Thoracic aorta (tissue), 2 donors: ENCODE results near the gene GSG1L2. TPM values are rescaled to one million over a fixed set of nuclear protein-coding genes. Genes with fewer than 3 reads are reported as not detected.

Experiments used
- ATAC-seq: fragments of 150-250 bp; one replicate; pipeline ENCODE4 v1.8.0; 2017; ENCODE audit warnings: low read depth; ENCODE audit not compliant: insufficient number of reproducible peaks, low FRiP score
- DNase-seq: peaks from one replicate; pipeline ENCODE4 v3.0.0-alpha.2; 2020; ENCODE audit warnings: low spot score
- H3K27ac ChIP-seq, 2 donors: fragments of 200-600 bp; sonication (generic); 1 replicate in 1 of 2; 2 replicates in 1 of 2; pipeline ENCODE4 v1.5.1; 2016; ENCODE audit warnings: mild to moderate bottlenecking in 2 of 2, moderate library complexity in 2 of 2
- H3K27me3 ChIP-seq: fragments of 200-600 bp; sonication (generic); replicated peaks from 2 replicates; pipeline ENCODE4 v1.6.0; 2016; ENCODE audit warnings: mild to moderate bottlenecking; ENCODE audit not compliant: insufficient read depth
- H3K36me3 ChIP-seq: fragments of 200-600 bp; sonication (generic); one replicate; pipeline ENCODE4 v1.5.1; 2016
- H3K4me1 ChIP-seq, 2 donors: fragments of 200-600 bp; sonication (generic); 1 replicate in 1 of 2; 2 replicates in 1 of 2; pipeline versions ENCODE4 v1.5.1 to v1.6.0; 2016; ENCODE audit warnings: low read depth in 2 of 2, mild to moderate bottlenecking in 1 of 2; ENCODE audit not compliant: control insufficient read depth in 1 of 2
- H3K4me3 ChIP-seq: fragments of 200-600 bp; sonication (generic); 2 replicates; pipeline ENCODE4 v1.5.1; 2016; ENCODE audit warnings: mild to moderate bottlenecking
- H3K9me3 ChIP-seq: fragments of 200-600 bp; sonication (generic); 2 replicates; pipeline ENCODE4 v1.5.1; 2016
- total RNA-seq, 2 donors: library from RNA; depleted of rRNA; stranded (reverse); fragments of >200 nt; gene quantifications; one replicate each; pipeline versions ENCODE4 v1.1.0 to v1.2.3, GENCODE V29; 2016
- TF ChIP-seq, protein P1 (sequence below): fragments of 200-600 bp; sonication (generic); IDR thresholded peaks from one replicate; pipeline ENCODE4 v1.5.1; 2019; ENCODE audit warnings: antibody characterized with exemption

Gene GSG1L2
- not detected for total RNA-seq

DNA sequence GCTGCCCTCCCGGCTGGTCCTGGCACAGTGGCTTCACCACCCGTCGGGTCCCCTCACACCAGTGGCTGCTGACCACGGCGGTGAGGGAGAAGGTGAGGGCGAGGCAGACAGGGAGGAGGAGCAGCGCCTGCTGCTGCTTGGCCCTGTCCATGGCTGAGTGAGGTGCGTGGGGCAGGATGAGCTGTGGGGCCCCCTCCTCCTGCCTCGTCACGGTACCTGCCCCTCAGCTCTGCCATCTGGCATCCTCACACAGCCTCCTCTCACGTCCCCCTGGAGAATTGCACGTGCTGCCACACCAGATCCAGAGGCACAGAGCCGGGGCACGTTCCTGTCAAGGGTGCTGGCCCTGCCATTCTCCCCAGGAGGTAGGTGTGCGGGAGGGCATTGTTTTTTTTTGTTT is at the start of gene GSG1L2:
GSG1L2 (minus strand) TSS at position 159 of the 400 bp plus-strand sequence; CDS start at position 151, 8 bp downstream.
- Histone ChIP-seq H3K4me1 (no peaks in the 10 kb centered on the region), H3K36me3 (no peaks in the 10 kb centered on the region), H3K4me3 (no peak within 1 kb of the TSS), H3K27me3 (no peaks in the 10 kb centered on the region), H3K27ac (no peak within 1 kb of the TSS), H3K9me3 (no peaks in the 10 kb centered on the region)
- ATAC-seq (no peak), DNase-seq (no peak)
- TF ChIP-seq, protein P1, sequence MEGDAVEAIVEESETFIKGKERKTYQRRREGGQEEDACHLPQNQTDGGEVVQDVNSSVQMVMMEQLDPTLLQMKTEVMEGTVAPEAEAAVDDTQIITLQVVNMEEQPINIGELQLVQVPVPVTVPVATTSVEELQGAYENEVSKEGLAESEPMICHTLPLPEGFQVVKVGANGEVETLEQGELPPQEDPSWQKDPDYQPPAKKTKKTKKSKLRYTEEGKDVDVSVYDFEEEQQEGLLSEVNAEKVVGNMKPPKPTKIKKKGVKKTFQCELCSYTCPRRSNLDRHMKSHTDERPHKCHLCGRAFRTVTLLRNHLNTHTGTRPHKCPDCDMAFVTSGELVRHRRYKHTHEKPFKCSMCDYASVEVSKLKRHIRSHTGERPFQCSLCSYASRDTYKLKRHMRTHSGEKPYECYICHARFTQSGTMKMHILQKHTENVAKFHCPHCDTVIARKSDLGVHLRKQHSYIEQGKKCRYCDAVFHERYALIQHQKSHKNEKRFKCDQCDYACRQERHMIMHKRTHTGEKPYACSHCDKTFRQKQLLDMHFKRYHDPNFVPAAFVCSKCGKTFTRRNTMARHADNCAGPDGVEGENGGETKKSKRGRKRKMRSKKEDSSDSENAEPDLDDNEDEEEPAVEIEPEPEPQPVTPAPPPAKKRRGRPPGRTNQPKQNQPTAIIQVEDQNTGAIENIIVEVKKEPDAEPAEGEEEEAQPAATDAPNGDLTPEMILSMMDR, result no peak

DNA sequence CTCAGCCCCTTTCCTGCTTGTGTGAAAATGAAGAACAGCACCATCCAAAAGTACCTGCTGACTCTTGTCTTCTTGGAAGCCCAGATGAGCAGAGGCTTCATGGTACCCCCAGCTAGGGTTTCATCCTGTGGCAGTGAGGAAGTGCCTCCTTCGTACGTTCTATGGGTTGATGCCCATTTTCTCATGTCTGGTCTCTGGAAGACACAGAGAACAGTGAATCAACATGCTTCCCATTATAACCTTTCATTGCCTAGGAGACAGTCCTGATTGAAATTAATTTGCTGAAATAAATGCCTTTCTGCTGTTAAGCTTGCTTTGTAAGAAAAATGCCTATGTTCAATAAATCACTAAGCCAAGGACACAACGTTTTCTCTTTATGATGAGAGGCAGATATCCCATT is 46.7 kb upstream of the GSG1L2 start:
- Histone ChIP-seq H3K4me1 (no peaks in the 10 kb centered on the region), H3K4me3 (no peak overlapping the region), H3K27me3 (no peaks in the 10 kb centered on the region), H3K27ac (no peak overlapping the region), H3K9me3 (no peaks in the 10 kb centered on the region), H3K36me3 (no peaks in the 10 kb centered on the region)
- no peak for ATAC-seq
- TF ChIP-seq, protein P1, result no peak
- no peak for DNase-seq

DNA sequence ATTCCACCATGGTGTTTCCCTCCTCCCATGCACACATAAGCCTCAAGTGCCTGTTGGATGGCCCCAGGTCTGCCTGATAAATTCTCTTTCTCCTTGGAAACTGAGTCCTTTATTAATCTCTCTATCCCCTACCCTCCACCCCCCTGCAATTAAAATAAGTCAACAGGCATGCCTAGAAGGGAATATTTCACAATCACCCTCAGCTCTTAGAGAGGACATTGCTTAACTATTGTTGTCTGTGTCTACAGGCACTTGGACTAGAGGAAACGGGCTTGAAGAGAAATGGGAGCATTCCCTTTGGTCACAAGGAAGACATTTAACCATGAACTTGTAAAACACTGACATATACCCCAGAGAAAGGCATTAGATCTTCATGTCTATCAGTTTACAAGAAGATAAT is 43.7 kb upstream of the GSG1L2 start:
- no peaks in the 10 kb centered on the region for H3K4me1 ChIP-seq
- DNase-seq (no peak), ATAC-seq (no peak)
- no peak overlapping the region for H3K4me3 ChIP-seq
- H3K9me3 ChIP-seq, result no peaks in the 10 kb centered on the region
- H3K27ac ChIP-seq, result no peak overlapping the region
- H3K27me3 ChIP-seq, result no peaks in the 10 kb centered on the region
- H3K36me3 ChIP-seq, result no peaks in the 10 kb centered on the region
- TF ChIP-seq, protein P1, result no peak

DNA sequence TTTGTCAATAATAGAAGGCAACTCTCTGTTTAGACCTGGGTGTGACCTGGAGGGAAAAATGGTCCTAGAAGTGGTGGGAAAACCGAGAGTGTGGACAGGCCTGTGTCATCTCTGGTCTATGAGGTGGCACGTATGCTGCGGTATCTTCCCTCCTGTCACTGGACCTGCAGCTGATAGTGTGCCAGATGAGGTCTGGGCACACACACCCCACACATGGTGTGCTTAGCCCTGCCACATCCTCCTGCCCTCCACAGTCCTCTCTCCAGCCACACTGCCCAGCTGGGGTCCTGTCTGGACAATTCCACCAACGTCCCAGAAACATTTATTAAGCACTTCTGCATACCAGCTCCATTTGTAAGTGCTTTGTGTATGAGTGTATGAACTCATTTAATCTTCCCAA is 41.1 kb upstream of the GSG1L2 start:
- H3K4me3 ChIP-seq, result no peak overlapping the region
- H3K27ac ChIP-seq, result no peak overlapping the region
- no peaks in the 10 kb centered on the region for H3K27me3 ChIP-seq
- ATAC-seq (no peak), DNase-seq (no peak)
- H3K4me1 ChIP-seq, result no peaks in the 10 kb centered on the region
- no peaks in the 10 kb centered on the region for H3K36me3 ChIP-seq
- TF ChIP-seq, protein P1, result no peak
- peaks cover 3% of the 10 kb centered on the region for H3K9me3 ChIP-seq

DNA sequence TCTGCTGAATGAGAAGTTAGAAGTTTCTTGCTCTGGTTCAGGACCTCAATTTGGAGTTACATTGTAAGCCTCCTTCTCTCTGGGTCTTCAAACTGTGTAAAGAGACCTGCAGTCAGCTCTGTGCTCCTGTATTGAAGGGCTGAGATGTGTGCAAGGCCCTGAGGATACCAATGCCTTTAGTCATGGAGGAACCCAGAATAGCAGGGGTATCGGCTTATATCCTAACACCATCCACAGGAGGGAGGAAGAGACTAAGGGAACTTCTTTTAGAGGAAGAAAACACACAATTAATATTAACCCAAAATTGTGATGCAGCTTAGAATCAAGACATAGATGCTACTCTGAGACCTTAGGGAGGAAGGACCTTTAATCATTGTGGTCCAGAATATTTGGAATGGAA is 40.3 kb upstream of the GSG1L2 start:
- DNase-seq (no peak), ATAC-seq (no peak)
- Histone ChIP-seq H3K36me3 (no peaks in the 10 kb centered on the region), H3K27ac (no peak overlapping the region), H3K27me3 (no peaks in the 10 kb centered on the region), H3K4me3 (no peak overlapping the region), H3K4me1 (no peaks in the 10 kb centered on the region), H3K9me3 (peaks cover 3% of the 10 kb centered on the region)
- TF ChIP-seq, protein P1, result no peak
